AG09309 (cell line): Measurements from ENCODE around the gene OR2L8.
"Not testable (repeated sequence)": the region's sequence is repeated elsewhere in the genome, so short reads cannot be mapped to it uniquely, and the experiment has no call there.

Experiments
- DNase-seq: peaks from one replicate; pipeline ENCODE4 v3.0.0-alpha.2; 2010; ENCODE audit warnings: low read depth
- H3K4me3 ChIP-seq: 2 replicates; pipeline ENCODE4 v1.5.1; 2011; ENCODE audit warnings: mild to moderate bottlenecking, low read depth, low read length, moderate library complexity; ENCODE audit not compliant: control insufficient read depth
- CTCF ChIP-seq: IDR thresholded peaks from 2 replicates; pipeline ENCODE4 v1.5.1; 2011; ENCODE audit warnings: mild to moderate bottlenecking, low read depth, low read length, inconsistent platforms; ENCODE audit not compliant: insufficient read depth, control insufficient read depth; ENCODE audit errors: missing control alignments

Gene OR2L8

GRCh38 chr1:247935781-247936180 is 12.9 kb upstream of the OR2L8 start:
- no peak for TF ChIP-seq CTCF
- no peak overlapping the region for H3K4me3 ChIP-seq
- DNase-seq = no peak

GRCh38 chr1:247936415-247936814 is 12.2 kb upstream of the OR2L8 start:
- no peak overlapping the region for H3K4me3 ChIP-seq
- no peak for TF ChIP-seq CTCF
- no peak for DNase-seq

GRCh38 chr1:247936965-247937734 is 11.5 kb upstream of the OR2L8 start:
- TF ChIP-seq CTCF = peak; percentile 23
- not testable (repeated sequence) for DNase-seq, H3K4me3 ChIP-seq

GRCh38 chr1:247942624-247943023 is 6.0 kb upstream of the OR2L8 start:
- DNase-seq = no peak
- no peak for TF ChIP-seq CTCF
- H3K4me3 ChIP-seq = no peak overlapping the region

GRCh38 chr1:247953408-247953807 is 4.8 kb downstream of the OR2L8 start:
- H3K4me3 ChIP-seq = no peak overlapping the region
- no peak for TF ChIP-seq CTCF

GRCh38 chr1:247961791-247962190 is 13.1 kb downstream of the OR2L8 start:
- TF ChIP-seq CTCF = no peak
- no peak overlapping the region for H3K4me3 ChIP-seq
- no peak for DNase-seq

More at GRCh38 chr1:247953408-247953807, 4.8 kb downstream of the OR2L8 start:
- DNase-seq = no peak
